Activated B cell treated with CpG ODN at 0.5 μM for 24 hours (primary cell): Measurements from ENCODE around the gene SPON1. TPM values are rescaled to one million over a fixed set of nuclear protein-coding genes. Genes with fewer than 3 reads are reported as not detected.
"Not testable (repeated sequence)": the region's sequence is repeated elsewhere in the genome, so short reads cannot be mapped to it uniquely, and the experiment has no call there.

Experiments used
- ATAC-seq: fragments of 200-7000 bp; cut with Tn5 transposase; one replicate; pipeline ENCODE4 v1.10.0; 2021; ENCODE audit warnings: low read depth, mild to moderate bottlenecking, moderate library complexity
- CTCF ChIA-PET: fragments of 350-600 bp; sonication (Branson Sonifier 250); formaldehyde crosslinking; loops from one replicate; lab custom pipeline; 2021; ENCODE audit warnings: antibody characterized with exemption; lab: Charles Lee
- POLR2A ChIA-PET: fragments of 350-600 bp; sonication (Branson Sonifier 250); formaldehyde crosslinking; loops from one replicate; lab custom pipeline; 2021; ENCODE audit warnings: antibody characterized with exemption; lab: Charles Lee
- DNase-seq: peaks from one replicate; pipeline ENCODE4 v3.0.0; 2022
- H3K27ac Mint-ChIP-seq: one replicate; pipeline ENCODE4 v1.8.0; 2020; ENCODE audit warnings: mixed read lengths
- H3K27me3 Mint-ChIP-seq: one replicate; pipeline ENCODE4 v1.8.0; 2021; ENCODE audit warnings: mixed read lengths
- H3K36me3 Mint-ChIP-seq: one replicate; pipeline ENCODE4 v1.8.0; 2021; ENCODE audit warnings: low read depth, mixed read lengths
- H3K4me1 Mint-ChIP-seq: one replicate; pipeline ENCODE4 v1.8.0; 2021; ENCODE audit warnings: mixed read lengths
- H3K4me3 Mint-ChIP-seq: one replicate; pipeline ENCODE4 v1.8.0; 2020; ENCODE audit warnings: mild to moderate bottlenecking, mixed read lengths
- H3K9me3 Mint-ChIP-seq: one replicate; pipeline ENCODE4 v1.8.0; 2020; ENCODE audit warnings: mixed read lengths
- CTCF ChIP-seq: fragments of 200-600 bp; IDR thresholded peaks from one replicate; pipeline ENCODE4 v1.8.0; 2022; ENCODE audit warnings: antibody characterized with exemption, mild to moderate bottlenecking
- intact Hi-C: fragments of 100-400 bp; cut with micrococcal nuclease; formaldehyde crosslinking; loops from one replicate; pipeline ENCODE4 v1.15.1; 2024
- total RNA-seq: library from RNA; stranded (reverse); gene quantifications from 2 replicates; pipeline ENCODE4 v1.2.3, GENCODE V29; 2022

SPON1 gene
- total RNA-seq, 1 donor from 2014 or later: not detected

DNA sequence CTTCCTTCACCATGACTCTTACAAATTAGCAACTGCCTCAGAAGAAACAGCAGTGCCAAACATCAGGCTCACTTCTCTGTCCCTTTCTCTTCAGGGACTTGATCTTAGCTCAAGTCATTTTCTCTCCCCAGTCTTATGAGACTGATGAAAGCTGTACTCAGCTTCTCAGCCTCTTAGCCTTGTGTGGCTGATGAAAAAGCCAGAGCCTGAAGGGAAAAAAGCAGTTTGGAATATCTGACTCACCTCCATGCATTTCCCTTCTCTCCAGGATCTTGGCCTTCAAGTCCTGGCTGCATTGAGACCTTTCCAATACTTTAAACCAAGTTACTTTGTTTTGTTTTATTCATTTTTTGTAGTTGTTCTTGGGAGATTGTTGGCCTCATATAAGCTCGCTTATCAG is 195.9 kb downstream of the SPON1 start:
- H3K4me3 Mint-ChIP-seq: no peak overlapping the region
- no peak for TF ChIP-seq CTCF
- H3K9me3 Mint-ChIP-seq: peaks cover 31% of the 10 kb centered on the region
- no peak for ATAC-seq
- ChIA-PET POLR2A (interaction anchor here (0.6 kb wide), 1 partner anchor 104 kb away, joined by 3 read pairs; no protein-coding TSS in a partner anchor), CTCF (no interaction called here)
- intact Hi-C loops: no loop called here
- peaks cover 8% of the 10 kb centered on the region for H3K27me3 Mint-ChIP-seq
- H3K27ac Mint-ChIP-seq: no peak overlapping the region
- H3K4me1 Mint-ChIP-seq: no peaks in the 10 kb centered on the region
- no peak for DNase-seq
- H3K36me3 Mint-ChIP-seq: peaks cover 9% of the 10 kb centered on the region

- peaks cover 2% of the 10 kb centered on the region for H3K27me3 Mint-ChIP-seq
Observed at GRCh38 chr11:14163576-14163975, 201.1 kb downstream of the SPON1 start.

GRCh38 chr11:14173679-14174078 is 211.2 kb downstream of the SPON1 start:
- H3K36me3 Mint-ChIP-seq, H3K4me3 Mint-ChIP-seq, CTCF ChIA-PET, H3K27ac Mint-ChIP-seq, H3K4me1 Mint-ChIP-seq, H3K9me3 Mint-ChIP-seq, POLR2A ChIA-PET, ATAC-seq, intact Hi-C loops, DNase-seq: not testable (repeated sequence)
- H3K27me3 Mint-ChIP-seq: peaks cover 12% of the 10 kb centered on the region

More at GRCh38 chr11:14163576-14163975, 201.1 kb downstream of the SPON1 start:
- intact Hi-C loops: no loop called here
- peaks cover 11% of the 10 kb centered on the region for H3K9me3 Mint-ChIP-seq
- ChIA-PET CTCF (no interaction called here), POLR2A (no interaction called here)
- DNase-seq (no peak), ATAC-seq (no peak)
- no peaks in the 10 kb centered on the region for H3K4me1 Mint-ChIP-seq
- peaks cover 2% of the 10 kb centered on the region for H3K36me3 Mint-ChIP-seq
- no peak for TF ChIP-seq CTCF
- H3K4me3 Mint-ChIP-seq: no peak overlapping the region
- H3K27ac Mint-ChIP-seq: no peak overlapping the region

- POLR2A ChIA-PET: no interaction called here
- CTCF ChIA-PET: no interaction called here
- no peaks in the 10 kb centered on the region for H3K36me3 Mint-ChIP-seq
- no peak for DNase-seq
- TF ChIP-seq CTCF: no peak
- H3K27me3 Mint-ChIP-seq: peaks cover 18% of the 10 kb centered on the region
- no peak overlapping the region for H3K27ac Mint-ChIP-seq
- ATAC-seq: no peak
- intact Hi-C loops: no loop called here
- H3K9me3 Mint-ChIP-seq: no peaks in the 10 kb centered on the region
- no peaks in the 10 kb centered on the region for H3K4me1 Mint-ChIP-seq
- no peak overlapping the region for H3K4me3 Mint-ChIP-seq
Observed at GRCh38 chr11:14179116-14179820, 216.7 kb downstream of the SPON1 start.

DNA sequence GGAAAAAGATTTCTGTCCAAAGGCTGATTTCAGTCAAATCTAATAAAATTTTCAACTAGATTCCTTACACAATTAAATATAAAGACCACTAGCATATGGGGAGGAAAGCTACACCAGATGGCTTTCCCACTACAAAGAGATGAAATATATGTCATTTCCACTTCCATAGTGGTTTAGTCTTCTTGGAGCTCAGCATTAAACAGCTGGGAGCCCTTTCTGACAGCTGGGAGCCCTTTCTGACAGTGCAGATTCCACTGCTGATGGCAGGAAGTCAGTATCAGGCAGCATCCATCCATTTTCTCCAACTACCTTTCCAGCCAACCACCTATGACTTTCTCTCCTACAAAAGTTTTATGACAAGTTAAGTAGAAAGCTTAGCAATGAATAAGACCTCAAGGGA is 218.6 kb downstream of the SPON1 start:
- DNase-seq: no peak
- no peak overlapping the region for H3K27ac Mint-ChIP-seq
- no peak for ATAC-seq
- H3K36me3 Mint-ChIP-seq: no peaks in the 10 kb centered on the region
- intact Hi-C loops: no loop called here
- no peaks in the 10 kb centered on the region for H3K9me3 Mint-ChIP-seq
- H3K4me3 Mint-ChIP-seq: no peak overlapping the region
- H3K4me1 Mint-ChIP-seq: no peaks in the 10 kb centered on the region
- no peak for TF ChIP-seq CTCF
- POLR2A ChIA-PET: no interaction called here
- peaks cover 13% of the 10 kb centered on the region for H3K27me3 Mint-ChIP-seq
- CTCF ChIA-PET: no interaction called here
